ENCODE results near the gene GRIK2.
A peak's percentile ranks its signal among the peaks of the same experiment; 100 is the strongest.

The GRIK2 gene

GRCh38 chr6:101539510-101540245 is 146.2 kb downstream of the GRIK2 start:
- peak; percentile 64 for DNase-seq (ENCODE audit: low read depth)

- DNase-seq (ENCODE audit: low read depth), result no peak
Measured at GRCh38 chr6:101541894-101542293, 148.4 kb downstream of the GRIK2 start.

- no peak for DNase-seq (ENCODE audit: low read depth)
Measured at GRCh38 chr6:101543796-101544195, 150.3 kb downstream of the GRIK2 start.

GRCh38 chr6:101544286-101544685 is 150.8 kb downstream of the GRIK2 start:
- DNase-seq (ENCODE audit: low read depth), result no peak

GRCh38 chr6:101545191-101545590 is 151.7 kb downstream of the GRIK2 start:
- no peak for DNase-seq (ENCODE audit: low read depth)

- DNase-seq (ENCODE audit: low read depth), result no peak
Measured at GRCh38 chr6:101550451-101550850, 156.9 kb downstream of the GRIK2 start.

GRCh38 chr6:101554231-101554630 is 160.7 kb downstream of the GRIK2 start:
- no peak for DNase-seq (ENCODE audit: low read depth)

GRCh38 chr6:101558712-101559111 is 165.2 kb downstream of the GRIK2 start:
- no peak for DNase-seq (ENCODE audit: low read depth)

- DNase-seq (ENCODE audit: low read depth), result no peak
Measured at GRCh38 chr6:101572627-101573026, 179.1 kb downstream of the GRIK2 start.

- no peak for DNase-seq (ENCODE audit: low read depth)
Measured at GRCh38 chr6:101577091-101577490, 183.6 kb downstream of the GRIK2 start.

GRCh38 chr6:101578306-101578705 is 184.8 kb downstream of the GRIK2 start:
- DNase-seq (ENCODE audit: low read depth), result no peak

GRCh38 chr6:101582792-101583191 is 189.3 kb downstream of the GRIK2 start:
- no peak for DNase-seq (ENCODE audit: low read depth)

GRCh38 chr6:101585501-101585900 is 192.0 kb downstream of the GRIK2 start:
- DNase-seq (ENCODE audit: low read depth), result no peak

GRCh38 chr6:101588343-101588742 is 194.8 kb downstream of the GRIK2 start:
- no peak for DNase-seq (ENCODE audit: low read depth)

- no peak for DNase-seq (ENCODE audit: low read depth)
Measured at GRCh38 chr6:101595276-101595675, 201.8 kb downstream of the GRIK2 start.

- peak; percentile 78 for DNase-seq (ENCODE audit: low read depth)
Measured at GRCh38 chr6:101597693-101598092, 204.2 kb downstream of the GRIK2 start.

- DNase-seq (ENCODE audit: low read depth), result no peak
Measured at GRCh38 chr6:101605426-101605825, 211.9 kb downstream of the GRIK2 start.

- no peak for DNase-seq (ENCODE audit: low read depth)
Measured at GRCh38 chr6:101605874-101606273, 212.4 kb downstream of the GRIK2 start.

- DNase-seq (ENCODE audit: low read depth), result no peak
Measured at GRCh38 chr6:101607111-101607690, 213.7 kb downstream of the GRIK2 start.

GRCh38 chr6:101608703-101609102 is 215.2 kb downstream of the GRIK2 start:
- DNase-seq (ENCODE audit: low read depth), result no peak

GRCh38 chr6:101613556-101613955 is 220.0 kb downstream of the GRIK2 start:
- DNase-seq (ENCODE audit: low read depth), result no peak

GRCh38 chr6:101614774-101615173 is 221.3 kb downstream of the GRIK2 start:
- DNase-seq (ENCODE audit: low read depth), result peak; percentile 38

- no peak for DNase-seq (ENCODE audit: low read depth)
Measured at GRCh38 chr6:101626269-101626668, 232.8 kb downstream of the GRIK2 start.

- no peak for DNase-seq (ENCODE audit: low read depth)
Measured at GRCh38 chr6:101630941-101631340, 237.4 kb downstream of the GRIK2 start.

Measured in non-pigmented ciliary epithelial cell (primary cell).